Measurements from ENCODE around the gene NLRC3.

Gene NLRC3

GRCh38 chr16:3578610-3579551 is 1.7 kb upstream of the NLRC3 start:
- peak; percentile 69 for DNase-seq

GRCh38 chr16:3578121-3578520 is 918 bp upstream of the NLRC3 start:
- no peak for DNase-seq

GRCh38 chr16:3576211-3576610 is 992 bp downstream of the NLRC3 start:
- no peak for DNase-seq

GRCh38 chr16:3575491-3575890 is 1.7 kb downstream of the NLRC3 start:
- no peak for DNase-seq

- DNase-seq = no peak
These were observed 3.0 kb downstream of the NLRC3 start for GRCh38 chr16:3574195-3574594.

GRCh38 chr16:3573146-3573815 is 3.9 kb downstream of the NLRC3 start:
- DNase-seq = no peak

GRCh38 chr16:3570420-3571062 is 6.7 kb downstream of the NLRC3 start:
- no peak for DNase-seq

GRCh38 chr16:3569851-3570250 is 7.4 kb downstream of the NLRC3 start:
- no peak for DNase-seq

GRCh38 chr16:3566990-3567389 is 10.2 kb downstream of the NLRC3 start:
- no peak for DNase-seq

- DNase-seq = no peak
These were observed 12.4 kb downstream of the NLRC3 start for GRCh38 chr16:3564889-3565141.

- no peak for DNase-seq
These were observed 12.9 kb downstream of the NLRC3 start for GRCh38 chr16:3564130-3564888.

GRCh38 chr16:3562914-3563480 is 14.2 kb downstream of the NLRC3 start:
- DNase-seq = no peak

GRCh38 chr16:3561626-3562025 is 15.6 kb downstream of the NLRC3 start:
- DNase-seq = no peak

GRCh38 chr16:3554351-3554928 is 22.8 kb downstream of the NLRC3 start:
- DNase-seq = no peak

- no peak for DNase-seq
These were observed 23.9 kb downstream of the NLRC3 start for GRCh38 chr16:3553138-3553923.

GRCh38 chr16:3550851-3551847 is 26.1 kb downstream of the NLRC3 start:
- no peak for DNase-seq

GRCh38 chr16:3549906-3550305 is 27.3 kb downstream of the NLRC3 start:
- no peak for DNase-seq

GRCh38 chr16:3548859-3549258 is 28.3 kb downstream of the NLRC3 start:
- DNase-seq = no peak

GRCh38 chr16:3548445-3548844 is 28.8 kb downstream of the NLRC3 start:
- no peak for DNase-seq

- no peak for DNase-seq
These were observed 30.1 kb downstream of the NLRC3 start for GRCh38 chr16:3546986-3547682.

Data from hematopoietic multipotent progenitor cell treated with erythropoietin and hydrocortisone succinate and interleukin-3 and kit ligand, for 6 days (in vitro differentiated cells).